Loucy (cell line): Measurements from ENCODE around the gene CES5A.

Experiments
- EZH2phosphoT487 ChIP-seq: fragments of 200-600 bp; IDR thresholded peaks from 2 replicates; pipeline ENCODE4 v1.6.1; 2018; ENCODE audit warnings: antibody characterized with exemption, mild to moderate bottlenecking, moderate library complexity, borderline replicate concordance
- TF ChIP-seq, protein P1 (sequence below): fragments of 200-600 bp; sonication (generic); conservative IDR thresholded peaks from 2 replicates; pipeline ENCODE4 v1.5.1; 2014; ENCODE audit warnings: mild to moderate bottlenecking, antibody characterized with exemption, low read length

DNA sequence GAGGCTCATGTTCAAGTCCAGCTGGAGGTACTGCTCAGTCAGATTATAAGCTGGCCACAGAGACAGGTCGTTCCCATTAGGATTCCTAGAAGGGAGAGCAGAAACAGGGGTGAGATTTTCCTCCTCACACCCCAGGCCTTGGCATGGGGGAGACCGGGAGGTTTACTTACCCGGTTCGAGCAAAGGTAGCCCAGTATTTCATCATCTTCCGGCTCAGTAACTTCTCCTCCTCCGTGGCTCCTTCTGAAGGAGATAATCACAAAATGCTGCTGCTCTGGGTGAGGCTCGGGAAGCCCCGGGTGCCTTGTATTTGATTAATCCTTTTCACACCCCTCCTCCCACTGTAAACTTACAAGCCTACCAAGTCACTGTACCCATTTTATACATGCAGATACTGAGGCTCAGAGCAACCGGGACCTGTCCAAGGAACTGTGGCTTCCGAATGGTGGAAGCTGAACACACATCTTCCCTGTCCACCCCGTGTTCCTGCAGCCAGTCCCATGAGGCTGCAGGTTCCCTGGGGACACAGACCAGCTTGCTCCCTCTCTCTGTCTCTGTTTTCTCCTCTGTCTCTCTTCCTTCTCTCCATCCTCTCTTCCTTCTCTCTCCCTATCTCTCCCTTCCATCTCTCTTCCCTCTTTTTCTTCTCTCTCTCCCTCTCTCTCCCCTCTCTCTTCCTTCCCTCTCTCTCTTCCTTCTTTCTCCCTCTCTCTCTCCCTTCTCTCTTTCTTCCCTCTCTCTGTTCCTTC, 28.4 kb downstream of the CES5A start:
- TF ChIP-seq, protein P1, sequence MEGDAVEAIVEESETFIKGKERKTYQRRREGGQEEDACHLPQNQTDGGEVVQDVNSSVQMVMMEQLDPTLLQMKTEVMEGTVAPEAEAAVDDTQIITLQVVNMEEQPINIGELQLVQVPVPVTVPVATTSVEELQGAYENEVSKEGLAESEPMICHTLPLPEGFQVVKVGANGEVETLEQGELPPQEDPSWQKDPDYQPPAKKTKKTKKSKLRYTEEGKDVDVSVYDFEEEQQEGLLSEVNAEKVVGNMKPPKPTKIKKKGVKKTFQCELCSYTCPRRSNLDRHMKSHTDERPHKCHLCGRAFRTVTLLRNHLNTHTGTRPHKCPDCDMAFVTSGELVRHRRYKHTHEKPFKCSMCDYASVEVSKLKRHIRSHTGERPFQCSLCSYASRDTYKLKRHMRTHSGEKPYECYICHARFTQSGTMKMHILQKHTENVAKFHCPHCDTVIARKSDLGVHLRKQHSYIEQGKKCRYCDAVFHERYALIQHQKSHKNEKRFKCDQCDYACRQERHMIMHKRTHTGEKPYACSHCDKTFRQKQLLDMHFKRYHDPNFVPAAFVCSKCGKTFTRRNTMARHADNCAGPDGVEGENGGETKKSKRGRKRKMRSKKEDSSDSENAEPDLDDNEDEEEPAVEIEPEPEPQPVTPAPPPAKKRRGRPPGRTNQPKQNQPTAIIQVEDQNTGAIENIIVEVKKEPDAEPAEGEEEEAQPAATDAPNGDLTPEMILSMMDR = no peak
- no peak for TF ChIP-seq EZH2phosphoT487
